K562 (cell line): Measurements from ENCODE around the gene PDCD1LG2. TPM values are rescaled to one million over a fixed set of nuclear protein-coding genes. Genes with fewer than 3 reads are reported as not detected.

Experiments used
- CBFA2T3 ChIP-seq: fragments of 450-650 bp; IDR thresholded peaks from 2 replicates; pipeline ENCODE4 v1.6.1; 2017
- GATAD2A ChIP-seq: fragments of 450-650 bp; IDR thresholded peaks from 2 replicates; pipeline ENCODE4 v1.6.1; 2017
- NR0B1 ChIP-seq: fragments of 450-650 bp; IDR thresholded peaks from one replicate; pipeline ENCODE4 v1.6.1; 2018; ENCODE audit warnings: mild to moderate bottlenecking, moderate library complexity; ENCODE audit not compliant: partially characterized antibody
- RHOXF2B ChIP-seq: fragments of 250-450 bp; sonication (Bioruptor Pico); conservative IDR thresholded peaks from 2 replicates; pipeline ENCODE4 v1.5.1; 2021
- TAF15 ChIP-seq: fragments of 200-400 bp; formaldehyde crosslinking; IDR thresholded peaks from 2 replicates; pipeline ENCODE4 v1.6.1; 2017; ENCODE audit warnings: mild to moderate bottlenecking, low read depth, low read length, moderate library complexity
- polyA plus RNA-seq, 8 experiments: library from polyadenylated mRNA; depleted of rRNA in 4 of 8; stranded (reverse) in 5 of 8; unstranded in 3 of 8; fragments of >200 nt; fragmentation: Nextera tagmentation in 2 of 8; fragmentation: Illumina TruSeq in 1 of 8; extraction: Ambion mirVana in 2 of 8; extraction: Trizol in 1 of 8; gene quantifications; 2 replicates each; pipeline versions ENCODE4 v1.2.1 to v1.2.3, GENCODE V29; 2011 to 2014; ENCODE audit warnings: inconsistent platforms in 1 of 8, missing spikeins in 1 of 8
- total RNA-seq, 7 experiments: library from RNA; depleted of rRNA in 6 of 7; stranded (reverse); fragments of >200 nt in 6 of 7; fragmentation: Illumina TruSeq in 2 of 7; extraction: Trizol in 2 of 7; gene quantifications; 2 replicates each; pipeline versions ENCODE4 v1.2.1 to v1.2.3, GENCODE V29; 2011 to 2021; ENCODE audit warnings: low replicate concordance in 1 of 7
- TF ChIP-seq, protein P1 (sequence below): fragments of 250-450 bp; sonication (Bioruptor Pico); IDR thresholded peaks from 2 replicates; pipeline ENCODE4 v1.4.0; 2020
- TF ChIP-seq, protein P2 (sequence below): sonication (generic); formaldehyde crosslinking; IDR thresholded peaks from 2 replicates; pipeline ENCODE4 v1.8.1; 2023; ENCODE audit warnings: mild to moderate bottlenecking, missing genetic modification reagents, moderate library complexity
- TF ChIP-seq, protein P3 (sequence below): IDR thresholded peaks from 2 replicates; pipeline ENCODE4 v1.6.1; 2011; ENCODE audit warnings: borderline replicate concordance, low read depth, mild to moderate bottlenecking, moderate library complexity, low read length; ENCODE audit not compliant: insufficient read depth, poor library complexity, severe bottlenecking
- TF ChIP-seq, protein P4 (sequence below): sonication (generic); formaldehyde crosslinking; IDR thresholded peaks from 2 replicates; pipeline ENCODE4 v1.8.1; 2022; ENCODE audit warnings: missing genetic modification reagents

Gene PDCD1LG2
- total and polyA plus RNA-seq, 9 of the 15 experiments (the other 6 are each of a cell fraction or from before 2014, with no cell fraction given) = not detected

DNA sequence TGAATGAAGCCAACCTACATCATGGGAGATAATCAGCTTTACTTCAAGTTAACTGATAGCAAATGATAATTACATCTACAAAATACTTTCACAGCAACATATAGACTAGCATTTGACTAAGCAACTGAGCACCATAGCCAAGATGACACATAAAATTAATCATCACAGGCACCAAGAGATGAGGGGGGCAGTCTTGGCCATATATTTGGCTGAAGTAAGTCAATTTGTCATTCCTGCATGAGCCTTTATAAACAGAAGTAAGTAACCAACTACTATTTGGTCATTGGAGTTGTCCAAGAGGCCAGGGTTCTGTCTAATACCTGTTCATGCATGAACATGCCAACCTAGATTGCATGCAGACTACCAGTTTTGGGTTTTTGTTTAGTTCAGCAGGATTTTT is 53.6 kb downstream of the PDCD1LG2 start (continued):
- TF ChIP-seq, protein P1, sequence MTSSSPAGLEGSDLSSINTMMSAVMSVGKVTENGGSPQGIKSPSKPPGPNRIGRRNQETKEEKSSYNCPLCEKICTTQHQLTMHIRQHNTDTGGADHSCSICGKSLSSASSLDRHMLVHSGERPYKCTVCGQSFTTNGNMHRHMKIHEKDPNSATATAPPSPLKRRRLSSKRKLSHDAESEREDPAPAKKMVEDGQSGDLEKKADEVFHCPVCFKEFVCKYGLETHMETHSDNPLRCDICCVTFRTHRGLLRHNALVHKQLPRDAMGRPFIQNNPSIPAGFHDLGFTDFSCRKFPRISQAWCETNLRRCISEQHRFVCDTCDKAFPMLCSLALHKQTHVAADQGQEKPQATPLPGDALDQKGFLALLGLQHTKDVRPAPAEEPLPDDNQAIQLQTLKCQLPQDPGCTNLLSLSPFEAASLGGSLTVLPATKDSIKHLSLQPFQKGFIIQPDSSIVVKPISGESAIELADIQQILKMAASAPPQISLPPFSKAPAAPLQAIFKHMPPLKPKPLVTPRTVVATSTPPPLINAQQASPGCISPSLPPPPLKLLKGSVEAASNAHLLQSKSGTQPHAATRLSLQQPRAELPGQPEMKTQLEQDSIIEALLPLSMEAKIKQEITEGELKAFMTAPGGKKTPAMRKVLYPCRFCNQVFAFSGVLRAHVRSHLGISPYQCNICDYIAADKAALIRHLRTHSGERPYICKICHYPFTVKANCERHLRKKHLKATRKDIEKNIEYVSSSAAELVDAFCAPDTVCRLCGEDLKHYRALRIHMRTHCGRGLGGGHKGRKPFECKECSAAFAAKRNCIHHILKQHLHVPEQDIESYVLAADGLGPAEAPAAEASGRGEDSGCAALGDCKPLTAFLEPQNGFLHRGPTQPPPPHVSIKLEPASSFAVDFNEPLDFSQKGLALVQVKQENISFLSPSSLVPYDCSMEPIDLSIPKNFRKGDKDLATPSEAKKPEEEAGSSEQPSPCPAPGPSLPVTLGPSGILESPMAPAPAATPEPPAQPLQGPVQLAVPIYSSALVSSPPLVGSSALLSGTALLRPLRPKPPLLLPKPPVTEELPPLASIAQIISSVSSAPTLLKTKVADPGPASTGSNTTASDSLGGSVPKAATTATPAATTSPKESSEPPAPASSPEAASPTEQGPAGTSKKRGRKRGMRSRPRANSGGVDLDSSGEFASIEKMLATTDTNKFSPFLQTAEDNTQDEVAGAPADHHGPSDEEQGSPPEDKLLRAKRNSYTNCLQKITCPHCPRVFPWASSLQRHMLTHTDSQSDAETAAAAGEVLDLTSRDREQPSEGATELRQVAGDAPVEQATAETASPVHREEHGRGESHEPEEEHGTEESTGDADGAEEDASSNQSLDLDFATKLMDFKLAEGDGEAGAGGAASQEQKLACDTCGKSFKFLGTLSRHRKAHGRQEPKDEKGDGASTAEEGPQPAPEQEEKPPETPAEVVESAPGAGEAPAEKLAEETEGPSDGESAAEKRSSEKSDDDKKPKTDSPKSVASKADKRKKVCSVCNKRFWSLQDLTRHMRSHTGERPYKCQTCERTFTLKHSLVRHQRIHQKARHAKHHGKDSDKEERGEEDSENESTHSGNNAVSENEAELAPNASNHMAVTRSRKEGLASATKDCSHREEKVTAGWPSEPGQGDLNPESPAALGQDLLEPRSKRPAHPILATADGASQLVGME (CRISPR knock-in tag) = no peak
- no peak for TF ChIP-seq GATAD2A
- no peak for TF ChIP-seq CBFA2T3
- TF ChIP-seq, protein P2, sequence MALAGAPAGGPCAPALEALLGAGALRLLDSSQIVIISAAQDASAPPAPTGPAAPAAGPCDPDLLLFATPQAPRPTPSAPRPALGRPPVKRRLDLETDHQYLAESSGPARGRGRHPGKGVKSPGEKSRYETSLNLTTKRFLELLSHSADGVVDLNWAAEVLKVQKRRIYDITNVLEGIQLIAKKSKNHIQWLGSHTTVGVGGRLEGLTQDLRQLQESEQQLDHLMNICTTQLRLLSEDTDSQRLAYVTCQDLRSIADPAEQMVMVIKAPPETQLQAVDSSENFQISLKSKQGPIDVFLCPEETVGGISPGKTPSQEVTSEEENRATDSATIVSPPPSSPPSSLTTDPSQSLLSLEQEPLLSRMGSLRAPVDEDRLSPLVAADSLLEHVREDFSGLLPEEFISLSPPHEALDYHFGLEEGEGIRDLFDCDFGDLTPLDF (CRISPR knock-in tag) = no peak
- TF ChIP-seq, protein P3, sequence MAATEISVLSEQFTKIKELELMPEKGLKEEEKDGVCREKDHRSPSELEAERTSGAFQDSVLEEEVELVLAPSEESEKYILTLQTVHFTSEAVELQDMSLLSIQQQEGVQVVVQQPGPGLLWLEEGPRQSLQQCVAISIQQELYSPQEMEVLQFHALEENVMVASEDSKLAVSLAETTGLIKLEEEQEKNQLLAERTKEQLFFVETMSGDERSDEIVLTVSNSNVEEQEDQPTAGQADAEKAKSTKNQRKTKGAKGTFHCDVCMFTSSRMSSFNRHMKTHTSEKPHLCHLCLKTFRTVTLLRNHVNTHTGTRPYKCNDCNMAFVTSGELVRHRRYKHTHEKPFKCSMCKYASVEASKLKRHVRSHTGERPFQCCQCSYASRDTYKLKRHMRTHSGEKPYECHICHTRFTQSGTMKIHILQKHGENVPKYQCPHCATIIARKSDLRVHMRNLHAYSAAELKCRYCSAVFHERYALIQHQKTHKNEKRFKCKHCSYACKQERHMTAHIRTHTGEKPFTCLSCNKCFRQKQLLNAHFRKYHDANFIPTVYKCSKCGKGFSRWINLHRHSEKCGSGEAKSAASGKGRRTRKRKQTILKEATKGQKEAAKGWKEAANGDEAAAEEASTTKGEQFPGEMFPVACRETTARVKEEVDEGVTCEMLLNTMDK = no peak
- TF ChIP-seq RHOXF2B (CRISPR knock-in tag) = no peak
- no peak for TF ChIP-seq TAF15
- TF ChIP-seq, protein P4, sequence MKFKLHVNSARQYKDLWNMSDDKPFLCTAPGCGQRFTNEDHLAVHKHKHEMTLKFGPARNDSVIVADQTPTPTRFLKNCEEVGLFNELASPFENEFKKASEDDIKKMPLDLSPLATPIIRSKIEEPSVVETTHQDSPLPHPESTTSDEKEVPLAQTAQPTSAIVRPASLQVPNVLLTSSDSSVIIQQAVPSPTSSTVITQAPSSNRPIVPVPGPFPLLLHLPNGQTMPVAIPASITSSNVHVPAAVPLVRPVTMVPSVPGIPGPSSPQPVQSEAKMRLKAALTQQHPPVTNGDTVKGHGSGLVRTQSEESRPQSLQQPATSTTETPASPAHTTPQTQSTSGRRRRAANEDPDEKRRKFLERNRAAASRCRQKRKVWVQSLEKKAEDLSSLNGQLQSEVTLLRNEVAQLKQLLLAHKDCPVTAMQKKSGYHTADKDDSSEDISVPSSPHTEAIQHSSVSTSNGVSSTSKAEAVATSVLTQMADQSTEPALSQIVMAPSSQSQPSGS (CRISPR knock-in tag) = no peak
- no peak for TF ChIP-seq NR0B1
